ENCODE results near the gene RNF121.

DNA sequence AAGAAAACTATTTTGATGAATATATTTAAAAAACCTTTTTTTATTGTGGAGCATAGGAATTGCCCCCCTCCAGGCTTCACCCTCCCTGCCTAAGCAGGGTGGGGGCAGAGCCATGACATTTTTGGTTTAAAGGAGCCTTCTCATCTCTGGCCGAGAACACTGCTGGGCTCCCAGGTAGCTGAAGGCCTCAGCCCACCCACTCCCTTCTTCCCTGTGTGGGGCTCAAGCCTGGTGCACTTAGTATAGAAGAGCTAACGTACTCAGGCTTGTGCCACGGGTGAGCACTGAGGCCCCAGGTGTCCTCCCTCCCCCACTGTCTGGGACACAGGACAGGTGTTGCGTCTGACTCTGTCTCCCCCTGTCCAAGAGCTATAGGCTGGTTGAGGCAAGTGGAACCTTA lies 67.7 kb downstream of the RNF121 start:
- TF ChIP-seq, protein P1, sequence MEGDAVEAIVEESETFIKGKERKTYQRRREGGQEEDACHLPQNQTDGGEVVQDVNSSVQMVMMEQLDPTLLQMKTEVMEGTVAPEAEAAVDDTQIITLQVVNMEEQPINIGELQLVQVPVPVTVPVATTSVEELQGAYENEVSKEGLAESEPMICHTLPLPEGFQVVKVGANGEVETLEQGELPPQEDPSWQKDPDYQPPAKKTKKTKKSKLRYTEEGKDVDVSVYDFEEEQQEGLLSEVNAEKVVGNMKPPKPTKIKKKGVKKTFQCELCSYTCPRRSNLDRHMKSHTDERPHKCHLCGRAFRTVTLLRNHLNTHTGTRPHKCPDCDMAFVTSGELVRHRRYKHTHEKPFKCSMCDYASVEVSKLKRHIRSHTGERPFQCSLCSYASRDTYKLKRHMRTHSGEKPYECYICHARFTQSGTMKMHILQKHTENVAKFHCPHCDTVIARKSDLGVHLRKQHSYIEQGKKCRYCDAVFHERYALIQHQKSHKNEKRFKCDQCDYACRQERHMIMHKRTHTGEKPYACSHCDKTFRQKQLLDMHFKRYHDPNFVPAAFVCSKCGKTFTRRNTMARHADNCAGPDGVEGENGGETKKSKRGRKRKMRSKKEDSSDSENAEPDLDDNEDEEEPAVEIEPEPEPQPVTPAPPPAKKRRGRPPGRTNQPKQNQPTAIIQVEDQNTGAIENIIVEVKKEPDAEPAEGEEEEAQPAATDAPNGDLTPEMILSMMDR (conservative IDR thresholded peaks at IDR 0.05), result no peak
- no peak for TF ChIP-seq ZFX (IDR thresholded peaks at IDR 0.05)

Data from C4-2B (cell line).